Progenitor cell of endocrine pancreas (in vitro differentiated cells): ENCODE data around the gene PTH2. TPM values are rescaled to one million over a fixed set of nuclear protein-coding genes. Genes with fewer than 3 reads are reported as not detected.

Experiments
- DNase-seq: peaks from one replicate; pipeline ENCODE4 v3.0.0; 2021; ENCODE audit warnings: low spot score; ENCODE audit not compliant: unreplicated experiment
- H3K27ac Mint-ChIP-seq: 2 replicates; pipeline ENCODE4 v1.8.0; 2021; ENCODE audit warnings: mild to moderate bottlenecking, moderate library complexity, mixed read lengths
- H3K27me3 Mint-ChIP-seq: 2 replicates; pipeline ENCODE4 v1.8.0; 2021; ENCODE audit warnings: mixed read lengths
- H3K36me3 Mint-ChIP-seq: 2 replicates; pipeline ENCODE4 v1.8.0; 2022; ENCODE audit warnings: mixed read lengths; ENCODE audit not compliant: insufficient read depth
- H3K4me1 Mint-ChIP-seq: 2 replicates; pipeline ENCODE4 v1.8.0; 2021; ENCODE audit warnings: low read depth, mixed read lengths
- H3K4me3 Mint-ChIP-seq: 2 replicates; pipeline ENCODE4 v1.8.0; 2021; ENCODE audit warnings: low read depth, mild to moderate bottlenecking, moderate library complexity, mixed read lengths
- H3K9me3 Mint-ChIP-seq: 2 replicates; pipeline ENCODE4 v1.8.0; 2021; ENCODE audit warnings: low read depth, mixed read lengths
- total RNA-seq: library from RNA; stranded (reverse); gene quantifications from 2 replicates; pipeline ENCODE4 v1.2.1, GENCODE V29; 2021
- TF ChIP-seq, protein P1 (sequence below): fragments of 200-600 bp; sonication (generic); IDR thresholded peaks from one replicate; pipeline ENCODE4 v1.5.0; 2021; ENCODE audit warnings: antibody characterized with exemption, mild to moderate bottlenecking; ENCODE audit not compliant: unreplicated experiment

Gene PTH2
- total RNA-seq, 1 donor from 2014 or later = not detected

- TF ChIP-seq, protein P1, sequence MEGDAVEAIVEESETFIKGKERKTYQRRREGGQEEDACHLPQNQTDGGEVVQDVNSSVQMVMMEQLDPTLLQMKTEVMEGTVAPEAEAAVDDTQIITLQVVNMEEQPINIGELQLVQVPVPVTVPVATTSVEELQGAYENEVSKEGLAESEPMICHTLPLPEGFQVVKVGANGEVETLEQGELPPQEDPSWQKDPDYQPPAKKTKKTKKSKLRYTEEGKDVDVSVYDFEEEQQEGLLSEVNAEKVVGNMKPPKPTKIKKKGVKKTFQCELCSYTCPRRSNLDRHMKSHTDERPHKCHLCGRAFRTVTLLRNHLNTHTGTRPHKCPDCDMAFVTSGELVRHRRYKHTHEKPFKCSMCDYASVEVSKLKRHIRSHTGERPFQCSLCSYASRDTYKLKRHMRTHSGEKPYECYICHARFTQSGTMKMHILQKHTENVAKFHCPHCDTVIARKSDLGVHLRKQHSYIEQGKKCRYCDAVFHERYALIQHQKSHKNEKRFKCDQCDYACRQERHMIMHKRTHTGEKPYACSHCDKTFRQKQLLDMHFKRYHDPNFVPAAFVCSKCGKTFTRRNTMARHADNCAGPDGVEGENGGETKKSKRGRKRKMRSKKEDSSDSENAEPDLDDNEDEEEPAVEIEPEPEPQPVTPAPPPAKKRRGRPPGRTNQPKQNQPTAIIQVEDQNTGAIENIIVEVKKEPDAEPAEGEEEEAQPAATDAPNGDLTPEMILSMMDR = no peak
- Mint-ChIP-seq H3K4me1 (peaks cover 13% of the 10 kb centered on the region), H3K4me3 (peak within 1 kb of the TSS; percentile 83), H3K27me3 (no peaks in the 10 kb centered on the region), H3K36me3 (peaks cover 7% of the 10 kb centered on the region), H3K27ac (peak within 1 kb of the TSS; percentile 99), H3K9me3 (no peaks in the 10 kb centered on the region)
- DNase-seq = peak; percentile 97
Measured at GRCh38 chr19:49453013-49453756, 29.9 kb upstream of the PTH2 start, which contains the start of gene ALDH16A1. TSS of gene ALDH16A1 (plus strand) at chr19:49453225. CDS start at chr19:49453332, 107 bp downstream.

GRCh38 chr19:49451430-49452181 is 28.4 kb upstream of the PTH2 start, which contains the start of gene PIH1D1:
TSS of gene PIH1D1 (minus strand) at chr19:49451814. CDS start at chr19:49451574, 240 bp downstream.
- Mint-ChIP-seq H3K9me3 (no peaks in the 10 kb centered on the region), H3K36me3 (peaks cover 6% of the 10 kb centered on the region), H3K4me3 (peak within 1 kb of the TSS; percentile 83), H3K27ac (peak within 1 kb of the TSS; percentile 99), H3K4me1 (peaks cover 13% of the 10 kb centered on the region), H3K27me3 (no peaks in the 10 kb centered on the region)
- DNase-seq = peak; percentile 85
- TF ChIP-seq, protein P1 = peak; percentile 31

DNA sequence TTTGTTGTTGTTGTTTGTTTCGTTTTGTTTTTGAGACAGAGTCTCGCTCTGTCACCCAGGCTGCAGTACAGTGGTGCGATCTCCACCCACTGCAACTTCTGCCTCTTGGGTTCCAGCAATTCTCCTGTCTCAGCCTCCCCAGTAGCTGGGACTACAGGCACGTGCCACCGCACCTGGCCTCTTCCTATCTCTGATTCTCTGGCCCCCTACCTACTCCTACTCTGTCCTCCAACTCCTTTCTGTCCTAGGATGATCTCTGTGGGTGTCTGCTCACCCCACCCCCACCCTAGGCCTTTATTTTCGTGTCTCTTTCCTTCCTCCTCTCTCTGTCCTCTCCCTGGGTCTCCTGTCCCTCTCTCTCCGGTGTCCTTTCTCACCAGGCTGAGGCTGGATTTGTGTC is 27.2 kb upstream of the PTH2 start:
- H3K9me3 Mint-ChIP-seq = no peaks in the 10 kb centered on the region
- H3K27ac Mint-ChIP-seq = peak overlapping the region; percentile 26
- H3K4me1 Mint-ChIP-seq = peaks cover 13% of the 10 kb centered on the region
- peaks cover 7% of the 10 kb centered on the region for H3K36me3 Mint-ChIP-seq
- TF ChIP-seq, protein P1 = no peak
- no peak for DNase-seq
- H3K27me3 Mint-ChIP-seq = no peaks in the 10 kb centered on the region
- peak overlapping the region; percentile 83 for H3K4me3 Mint-ChIP-seq

DNA sequence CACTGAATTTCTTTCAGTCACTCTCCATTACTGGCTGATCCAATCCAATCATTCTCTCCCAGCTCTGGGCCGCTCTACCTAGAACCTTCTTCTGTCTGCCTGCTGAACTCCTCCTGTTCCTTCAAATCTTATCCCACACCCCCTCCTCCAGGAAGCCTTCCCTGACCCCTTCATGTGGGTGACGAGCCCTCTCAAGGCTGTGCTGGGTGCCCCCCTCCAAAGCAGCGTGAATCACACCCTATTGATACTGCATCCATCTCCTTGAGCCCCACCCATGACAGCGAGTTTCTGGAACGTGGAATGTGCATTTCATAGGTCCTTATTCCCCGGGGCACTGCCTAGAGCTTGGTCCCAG is 25.2 kb upstream of the PTH2 start:
- TF ChIP-seq, protein P1 = no peak
- Mint-ChIP-seq H3K4me1 (peaks cover 7% of the 10 kb centered on the region), H3K4me3 (peak overlapping the region; percentile 47), H3K27me3 (no peaks in the 10 kb centered on the region), H3K27ac (no peak overlapping the region), H3K36me3 (peaks cover 7% of the 10 kb centered on the region), H3K9me3 (no peaks in the 10 kb centered on the region)
- no peak for DNase-seq
